Neutrophil (primary cell): ENCODE results near the gene C1QBP.

Experiments used
- H3K27ac ChIP-seq: fragments of 200-600 bp; sonication (generic); 2 replicates; pipeline ENCODE4 v1.5.1; 2016; ENCODE audit warnings: mild to moderate bottlenecking, moderate library complexity
- H3K27me3 ChIP-seq: fragments of 200-600 bp; sonication (generic); 2 replicates; pipeline ENCODE4 v1.6.0; 2016; ENCODE audit warnings: mild to moderate bottlenecking
- H3K36me3 ChIP-seq: fragments of 200-600 bp; sonication (generic); 2 replicates; pipeline ENCODE4 v1.5.1; 2017
- H3K4me1 ChIP-seq, 2 experiments: fragments of 200-600 bp in 1 of 2; sonication (generic) in 1 of 2; 1 replicate in 1 of 2; 2 replicates in 1 of 2; pipeline versions ENCODE4 v1.5.1 to v1.6.1; 2013 to 2016; ENCODE audit warnings: low read depth in 1 of 2, low read length in 1 of 2, mild to moderate bottlenecking in 1 of 2, moderate library complexity in 1 of 2; ENCODE audit not compliant: control insufficient read depth in 1 of 2, insufficient read depth in 1 of 2
- H3K4me3 ChIP-seq, 2 experiments: fragments of 200-600 bp in 1 of 2; sonication (generic) in 1 of 2; 1 replicate in 1 of 2; 2 replicates in 1 of 2; pipeline ENCODE4 v1.5.1; 2013 to 2016; ENCODE audit warnings: low read depth in 1 of 2, low read length in 1 of 2, mild to moderate bottlenecking in 1 of 2, moderate library complexity in 1 of 2
- H3K9me3 ChIP-seq: fragments of 200-600 bp; sonication (generic); 2 replicates; pipeline ENCODE4 v1.5.1; 2016
- CTCF ChIP-seq: fragments of 200-600 bp; sonication (generic); IDR thresholded peaks from 2 replicates; pipeline ENCODE4 v1.5.1; 2016; ENCODE audit warnings: antibody characterized with exemption

Gene C1QBP

GRCh38 chr17:5419959-5420653, 18.8 kb downstream of the C1QBP start, which contains the start of gene RPAIN:
TSS of gene RPAIN (plus strand) at chr17:5420182. CDS start at chr17:5420211, 29 bp downstream.
- TF ChIP-seq CTCF = no peak
- H3K4me3 ChIP-seq = peak within 1 kb of the TSS; percentile 68 to 89
- H3K9me3 ChIP-seq = no peaks in the 10 kb centered on the region
- H3K27me3 ChIP-seq = no peaks in the 10 kb centered on the region
- peak within 1 kb of the TSS; percentile 84 for H3K27ac ChIP-seq
- peaks cover 27% of the 10 kb centered on the region for H3K36me3 ChIP-seq
- H3K4me1 ChIP-seq = peaks cover 19 to 23% of the 10 kb centered on the region in 2 experiments

- Histone ChIP-seq H3K9me3 (no peaks in the 10 kb centered on the region), H3K4me1 (peaks cover 19 to 23% of the 10 kb centered on the region in 2 experiments), H3K36me3 (peaks cover 23% of the 10 kb centered on the region), H3K27ac (peak within 1 kb of the TSS; percentile 84), H3K27me3 (no peaks in the 10 kb centered on the region), H3K4me3 (peak within 1 kb of the TSS; percentile 68 to 89)
- TF ChIP-seq CTCF = no peak
Observed at GRCh38 chr17:5419356-5419958, 19.5 kb downstream of the C1QBP start, which contains the start of gene NUP88. TSS of gene NUP88 (minus strand) at chr17:5419662. CDS start at chr17:5419650, 12 bp downstream.

GRCh38 chr17:5418858-5419355, 20.0 kb downstream of the C1QBP start:
- peaks cover 26% of the 10 kb centered on the region for H3K36me3 ChIP-seq
- peak overlapping the region; percentile 68 to 89 for H3K4me3 ChIP-seq
- H3K9me3 ChIP-seq = no peaks in the 10 kb centered on the region
- H3K4me1 ChIP-seq = peaks cover 19 to 23% of the 10 kb centered on the region in 2 experiments
- TF ChIP-seq CTCF = no peak
- H3K27ac ChIP-seq = peak overlapping the region; percentile 84
- no peaks in the 10 kb centered on the region for H3K27me3 ChIP-seq

GRCh38 chr17:5416901-5417300, 22.1 kb downstream of the C1QBP start:
- H3K4me1 ChIP-seq = peaks cover 19 to 23% of the 10 kb centered on the region in 2 experiments
- no peak overlapping the region for H3K27ac ChIP-seq
- H3K4me3 ChIP-seq = no peak overlapping the region
- H3K36me3 ChIP-seq = peaks cover 27% of the 10 kb centered on the region
- no peaks in the 10 kb centered on the region for H3K9me3 ChIP-seq
- TF ChIP-seq CTCF = no peak
- no peaks in the 10 kb centered on the region for H3K27me3 ChIP-seq

GRCh38 chr17:5413682-5414081, 25.3 kb downstream of the C1QBP start:
- Histone ChIP-seq H3K9me3 (no peaks in the 10 kb centered on the region), H3K36me3 (peaks cover 51% of the 10 kb centered on the region), H3K27me3 (no peaks in the 10 kb centered on the region), H3K27ac (no peak overlapping the region), H3K4me1 (peaks cover 7% of the 10 kb centered on the region in 2 experiments), H3K4me3 (no peak overlapping the region)
- no peak for TF ChIP-seq CTCF
